Fibroblast of skin of scalp (primary cell): ENCODE data around the gene SCAMP2.

Experiments
- DNase-seq: peaks from one replicate; pipeline ENCODE4 v3.0.0-alpha.2; 2013

SCAMP2 gene

GRCh38 chr15:74857671-74858368 is 15.3 kb downstream of the SCAMP2 start:
- no peak for DNase-seq

DNA sequence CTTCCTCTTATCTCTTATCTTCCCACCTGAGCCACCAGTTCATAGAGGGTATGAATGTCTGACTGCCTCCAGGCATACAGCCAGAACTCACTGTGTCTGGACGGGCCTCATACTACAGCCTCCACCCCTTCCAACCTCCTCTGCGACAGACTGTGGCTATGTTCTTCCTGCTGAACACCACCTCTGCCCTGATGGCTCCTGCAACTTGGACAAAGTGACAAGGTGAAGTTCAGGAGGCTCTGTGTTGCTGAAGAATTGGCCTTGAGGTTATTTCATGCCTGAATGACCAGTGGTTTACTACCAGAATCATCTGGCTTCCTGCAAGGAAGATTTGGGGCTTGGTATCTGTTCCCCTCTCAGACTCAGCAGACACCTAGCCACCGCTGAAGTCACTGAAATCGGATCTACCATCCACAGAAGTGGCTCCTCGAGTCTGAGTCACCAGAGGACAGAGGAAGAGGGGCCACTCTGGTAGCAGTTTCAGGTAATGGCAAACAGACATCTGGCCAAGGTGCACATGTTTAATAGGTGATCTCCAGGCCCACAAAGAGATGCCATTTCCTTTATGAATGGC is 16.0 kb downstream of the SCAMP2 start:
- DNase-seq = no peak

GRCh38 chr15:74856537-74856936 is 16.6 kb downstream of the SCAMP2 start:
- DNase-seq = no peak

GRCh38 chr15:74855857-74856256 is 17.3 kb downstream of the SCAMP2 start:
- no peak for DNase-seq

GRCh38 chr15:74854453-74855022 is 18.6 kb downstream of the SCAMP2 start:
- no peak for DNase-seq

DNA sequence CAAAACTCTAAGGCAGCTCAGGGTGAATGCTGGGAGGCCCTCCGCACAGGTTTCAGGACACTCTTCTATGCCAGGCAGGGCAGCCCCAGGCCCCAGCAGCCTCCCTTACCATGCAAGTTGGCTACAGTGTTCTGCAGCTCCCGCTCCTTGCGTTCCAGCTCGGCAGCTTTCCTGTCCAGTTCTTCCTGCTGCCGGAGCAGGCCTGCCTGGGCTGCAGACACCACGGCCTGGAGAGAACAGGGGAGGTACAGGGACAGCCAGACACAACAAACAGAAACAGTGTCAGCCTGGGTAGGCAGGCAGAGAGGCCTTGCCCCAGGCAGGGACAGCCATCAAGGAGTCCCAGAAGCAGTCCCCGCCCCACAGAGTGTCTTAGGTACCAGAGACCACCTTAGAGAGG is 21.2 kb downstream of the SCAMP2 start:
- no peak for DNase-seq

- DNase-seq = no peak
These were observed 22.8 kb downstream of the SCAMP2 start for GRCh38 chr15:74850393-74850792.

- no peak for DNase-seq
These were observed 25.7 kb downstream of the SCAMP2 start for GRCh38 chr15:74847432-74847831.

GRCh38 chr15:74845581-74845980 is 27.6 kb downstream of the SCAMP2 start:
- no peak for DNase-seq

DNA sequence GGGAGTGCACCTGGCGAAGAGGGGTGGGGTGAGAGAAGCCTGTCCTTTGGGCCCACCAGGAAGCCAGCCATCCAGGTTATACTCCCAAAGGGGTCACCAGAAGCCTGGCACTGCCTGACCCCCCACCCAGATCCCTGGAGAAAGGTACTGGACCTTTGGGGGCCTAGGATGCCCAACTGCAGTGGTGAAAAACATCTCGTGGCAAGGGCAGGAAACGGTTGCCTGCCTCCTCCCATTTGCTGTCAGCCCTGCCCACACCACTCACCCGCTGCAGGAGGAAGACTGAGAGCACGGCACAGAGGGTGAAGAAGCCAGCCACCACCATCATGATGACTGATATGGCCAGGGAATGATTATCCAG is 28.0 kb downstream of the SCAMP2 start:
- DNase-seq = no peak

- DNase-seq = no peak
These were observed 28.6 kb downstream of the SCAMP2 start for GRCh38 chr15:74844319-74845207.

DNA sequence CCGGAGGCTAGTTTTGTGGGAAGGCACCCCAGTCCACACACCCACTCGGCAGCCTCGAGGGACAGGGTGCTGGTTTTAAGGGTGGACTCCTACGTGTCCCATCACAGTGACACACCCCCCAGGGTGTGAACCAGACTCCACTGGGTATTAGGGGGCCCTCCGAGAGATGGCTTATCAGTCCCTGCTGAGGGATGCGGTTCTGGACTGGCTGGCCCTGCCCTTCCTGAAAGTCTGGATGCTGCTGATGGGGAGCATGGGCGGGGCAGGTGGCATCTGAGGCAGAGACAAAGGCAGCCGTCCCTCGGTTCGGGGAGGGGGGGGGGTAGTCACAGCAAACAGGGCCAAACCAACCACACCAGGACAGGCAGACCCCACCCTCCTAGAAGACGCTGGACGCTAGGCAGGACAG is 29.3 kb downstream of the SCAMP2 start:
- no peak for DNase-seq

DNA sequence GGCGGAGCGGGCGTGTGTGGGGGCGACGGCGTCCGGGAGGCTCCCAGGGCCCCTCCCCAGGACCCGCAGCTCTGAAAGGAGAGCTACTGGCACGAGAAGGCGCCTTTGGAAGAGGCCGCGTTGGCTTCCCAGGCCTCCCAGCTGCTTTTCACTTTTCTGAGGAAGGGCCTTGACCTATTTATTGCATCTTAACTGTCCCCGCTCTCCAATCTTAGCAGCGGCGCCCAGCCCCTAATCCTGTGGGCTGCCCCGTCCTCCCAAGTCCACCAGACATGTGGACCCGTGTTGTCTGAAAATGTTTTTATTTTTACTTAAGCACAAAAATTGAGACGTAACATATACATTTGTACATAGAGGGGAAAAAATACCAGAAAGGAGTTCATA is 29.7 kb downstream of the SCAMP2 start:
- DNase-seq = no peak

GRCh38 chr15:74842581-74843444 is 30.4 kb downstream of the SCAMP2 start, which contains the start of gene ULK3:
Gene ULK3, minus strand, starts transcription at chr15:74843156. Its CDS starts 51 bp downstream, at chr15:74843105.
- DNase-seq = peak; percentile 87

DNA sequence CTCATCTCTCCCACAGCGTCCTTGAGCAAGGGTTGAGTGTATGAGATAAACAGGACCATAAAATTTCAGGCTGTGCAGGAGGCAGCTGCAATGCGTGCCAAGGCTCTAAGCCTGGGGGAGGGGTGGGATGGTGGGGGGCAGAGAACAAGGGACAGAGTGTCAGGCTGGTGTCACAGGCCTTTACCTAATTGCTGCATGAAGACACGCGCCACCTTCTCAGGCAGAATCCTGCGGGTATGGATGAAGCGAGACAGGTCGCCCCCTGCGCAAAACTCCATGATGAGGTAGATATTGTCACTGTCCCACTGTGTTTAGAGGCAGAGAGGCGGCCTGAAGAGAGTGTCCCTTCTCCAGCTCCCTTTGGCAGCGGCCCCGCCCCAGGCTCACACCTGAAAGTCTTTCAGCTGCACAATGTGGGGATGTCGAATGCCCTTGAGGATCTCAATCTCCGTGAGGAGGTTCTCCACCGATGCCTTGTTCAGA is 31.2 kb downstream of the SCAMP2 start:
- DNase-seq = no peak

DNA sequence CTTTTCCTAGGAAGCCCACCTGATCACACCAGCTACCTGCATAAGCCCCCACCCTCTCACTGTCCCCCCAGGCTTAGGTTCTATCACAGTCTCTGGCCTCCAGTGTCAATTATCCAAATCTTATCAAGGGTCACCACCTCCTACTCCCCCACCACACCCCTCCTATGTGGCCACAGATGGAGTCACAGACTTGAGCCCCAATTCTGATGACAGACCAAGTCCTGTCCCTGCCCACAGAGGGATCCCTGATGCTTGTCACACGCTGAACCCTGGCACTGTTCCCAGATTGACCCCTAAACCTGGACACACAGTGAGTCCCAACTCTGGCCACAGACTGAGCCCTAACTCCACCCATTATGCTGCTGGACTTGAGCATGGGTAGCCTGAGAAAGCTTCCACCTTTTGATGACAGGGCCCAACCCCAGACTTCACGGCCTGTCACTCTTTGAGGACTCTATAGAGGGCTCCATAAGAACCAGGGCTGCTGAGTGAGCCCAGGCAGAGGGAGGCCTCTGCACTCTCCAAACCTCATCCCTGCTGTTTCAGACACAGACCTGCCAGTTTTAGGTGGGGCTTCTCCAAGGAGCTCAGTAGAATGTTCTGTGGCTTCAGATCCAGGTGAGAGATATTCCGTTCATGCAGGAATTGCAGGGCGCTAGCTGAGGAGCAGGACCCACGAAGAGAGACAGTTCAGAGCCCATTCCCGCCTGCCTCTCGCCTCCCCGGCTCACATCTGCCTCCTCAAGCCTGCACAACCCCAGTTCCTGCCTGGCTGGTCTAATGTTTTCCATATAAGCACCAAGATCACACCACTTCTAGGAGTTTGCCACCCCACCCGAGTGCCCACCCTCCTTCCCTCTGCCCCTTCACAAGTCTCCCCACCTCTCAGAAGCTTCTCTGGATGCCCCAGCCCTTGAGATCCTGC is 32.1 kb downstream of the SCAMP2 start:
- no peak for DNase-seq

- no peak for DNase-seq
These were observed 33.4 kb downstream of the SCAMP2 start for GRCh38 chr15:74839526-74840395.

- DNase-seq = no peak
These were observed 34.2 kb downstream of the SCAMP2 start for GRCh38 chr15:74838746-74839525.

- no peak for DNase-seq
These were observed 35.0 kb downstream of the SCAMP2 start for GRCh38 chr15:74838137-74838516.
